HG02884 (cell line): ENCODE measurements around the gene RGL1.
"Not testable (repeated sequence)": the region's sequence is repeated elsewhere in the genome, so short reads cannot be mapped to it uniquely, and the experiment has no call there.

Experiments
- ATAC-seq: cut with Tn5 transposase; IDR thresholded peaks from one replicate; pipeline ENCODE4 v1.9.1; 2021; ENCODE audit warnings: mild to moderate bottlenecking, moderate library complexity; ENCODE audit not compliant: unreplicated experiment

Gene RGL1

GRCh38 chr1:183783767-183784637, 20.9 kb upstream of the RGL1 start:
- no peak for ATAC-seq

GRCh38 chr1:183785921-183786320, 19.0 kb upstream of the RGL1 start:
- ATAC-seq = not testable (repeated sequence)

- no peak for ATAC-seq
Measured at GRCh38 chr1:183787704-183788103, 17.2 kb upstream of the RGL1 start.

- ATAC-seq = no peak
Measured at GRCh38 chr1:183791319-183791718, 13.6 kb upstream of the RGL1 start.

GRCh38 chr1:183792300-183792699, 12.6 kb upstream of the RGL1 start:
- no peak for ATAC-seq

- no peak for ATAC-seq
Measured at GRCh38 chr1:183794088-183794487, 10.8 kb upstream of the RGL1 start.

- ATAC-seq = no peak
Measured at GRCh38 chr1:183800449-183800848, 4.5 kb upstream of the RGL1 start.

GRCh38 chr1:183801649-183802048, 3.3 kb upstream of the RGL1 start:
- ATAC-seq = no peak

GRCh38 chr1:183804387-183804786, 533 bp upstream of the RGL1 start:
- no peak for ATAC-seq

GRCh38 chr1:183806125-183806524, 1.2 kb downstream of the RGL1 start:
- no peak for ATAC-seq

GRCh38 chr1:183806675-183807074, 1.8 kb downstream of the RGL1 start:
- no peak for ATAC-seq

GRCh38 chr1:183807549-183808168, 2.7 kb downstream of the RGL1 start:
- ATAC-seq = peak; percentile 49

- no peak for ATAC-seq
Measured at GRCh38 chr1:183808296-183809027, 3.5 kb downstream of the RGL1 start.

- ATAC-seq = no peak
Measured at GRCh38 chr1:183810121-183810520, 5.2 kb downstream of the RGL1 start.

GRCh38 chr1:183810756-183811544, 6.0 kb downstream of the RGL1 start:
- no peak for ATAC-seq

- no peak for ATAC-seq
Measured at GRCh38 chr1:183812128-183812527, 7.2 kb downstream of the RGL1 start.

GRCh38 chr1:183812686-183813569, 8.0 kb downstream of the RGL1 start:
- ATAC-seq = no peak

- no peak for ATAC-seq
Measured at GRCh38 chr1:183814121-183814681, 9.3 kb downstream of the RGL1 start.

- ATAC-seq = no peak
Measured at GRCh38 chr1:183816110-183816509, 11.2 kb downstream of the RGL1 start.
